ENCODE results near the gene OCA2.
A peak's percentile ranks its signal among the peaks of the same experiment; 100 is the strongest.

Gene OCA2

GRCh38 chr15:28118531-28118930 lies 19.4 kb upstream of the OCA2 start:
- DNase-seq: no peak

GRCh38 chr15:28118083-28118482 lies 19.0 kb upstream of the OCA2 start:
- no peak for DNase-seq

GRCh38 chr15:28117432-28117990 lies 18.4 kb upstream of the OCA2 start:
- no peak for DNase-seq

- no peak for DNase-seq
These were observed 17.7 kb upstream of the OCA2 start for GRCh38 chr15:28116521-28117431.

GRCh38 chr15:28115871-28116270 lies 16.8 kb upstream of the OCA2 start:
- no peak for DNase-seq

- DNase-seq: no peak
These were observed 15.9 kb upstream of the OCA2 start for GRCh38 chr15:28114721-28115622.

- no peak for DNase-seq
These were observed 15.0 kb upstream of the OCA2 start for GRCh38 chr15:28114114-28114455.

- DNase-seq: no peak
These were observed 14.4 kb upstream of the OCA2 start for GRCh38 chr15:28113394-28114113.

GRCh38 chr15:28112962-28113361 lies 13.8 kb upstream of the OCA2 start:
- no peak for DNase-seq

GRCh38 chr15:28112101-28112760 lies 13.1 kb upstream of the OCA2 start:
- DNase-seq: no peak

GRCh38 chr15:28111543-28111942 lies 12.4 kb upstream of the OCA2 start:
- no peak for DNase-seq

- DNase-seq: no peak
These were observed 11.4 kb upstream of the OCA2 start for GRCh38 chr15:28110481-28110881.

GRCh38 chr15:28109626-28110455 lies 10.7 kb upstream of the OCA2 start:
- DNase-seq: no peak

GRCh38 chr15:28107904-28108275 lies 8.8 kb upstream of the OCA2 start:
- no peak for DNase-seq

GRCh38 chr15:28107111-28107903 lies 8.2 kb upstream of the OCA2 start:
- DNase-seq: peak in 1 of 4 experiments; percentile 18

- peak in 2 of 4 experiments; percentile 28 to 52 for DNase-seq
These were observed 7.4 kb upstream of the OCA2 start for GRCh38 chr15:28106294-28107110.

- no peak for DNase-seq
These were observed 6.7 kb upstream of the OCA2 start for GRCh38 chr15:28105793-28106192.

- no peak for DNase-seq
These were observed 6.2 kb upstream of the OCA2 start for GRCh38 chr15:28105224-28105791.

- no peak for DNase-seq
These were observed 5.2 kb upstream of the OCA2 start for GRCh38 chr15:28104326-28104725.
